Activated CD8-positive, alpha-beta memory T cell treated with anti-CD3 and anti-CD28 coated beads for 36 hours (primary cell): Measurements from ENCODE around the gene GREM1. TPM values are rescaled to one million over a fixed set of nuclear protein-coding genes. Genes with fewer than 3 reads are reported as not detected.

Source experiments
- CTCF ChIA-PET: fragments of 350-600 bp; sonication (Branson Sonifier 250); formaldehyde crosslinking; loops from one replicate; lab custom pipeline; 2021; ENCODE audit warnings: antibody characterized with exemption; lab: Charles Lee
- POLR2A ChIA-PET: fragments of 350-600 bp; sonication (Branson Sonifier 250); formaldehyde crosslinking; loops from one replicate; lab custom pipeline; 2021; ENCODE audit warnings: antibody characterized with exemption; lab: Charles Lee
- total RNA-seq, 2 experiments: library from RNA; stranded (reverse); gene quantifications; one replicate each; pipeline ENCODE4 v1.2.3, GENCODE V29; 2021

Gene GREM1
- not detected for total RNA-seq

GRCh38 chr15:32717426-32718226 is at the start of gene GREM1:
Gene GREM1 (plus strand): TSS chr15:32718004. CDS start chr15:32730691, 12,687 bp downstream.
- ChIA-PET POLR2A (no interaction called here), CTCF (no interaction called here)

- POLR2A ChIA-PET, result no interaction called here
- CTCF ChIA-PET, result no interaction called here
Observed at GRCh38 chr15:32668942-32669341, 48.9 kb upstream of the GREM1 start.

- POLR2A ChIA-PET, result no interaction called here
- CTCF ChIA-PET, result no interaction called here
Observed at GRCh38 chr15:32669896-32670611, 47.8 kb upstream of the GREM1 start.

- ChIA-PET POLR2A (no interaction called here), CTCF (no interaction called here)
Observed at GRCh38 chr15:32670623-32671022, 47.2 kb upstream of the GREM1 start.

DNA sequence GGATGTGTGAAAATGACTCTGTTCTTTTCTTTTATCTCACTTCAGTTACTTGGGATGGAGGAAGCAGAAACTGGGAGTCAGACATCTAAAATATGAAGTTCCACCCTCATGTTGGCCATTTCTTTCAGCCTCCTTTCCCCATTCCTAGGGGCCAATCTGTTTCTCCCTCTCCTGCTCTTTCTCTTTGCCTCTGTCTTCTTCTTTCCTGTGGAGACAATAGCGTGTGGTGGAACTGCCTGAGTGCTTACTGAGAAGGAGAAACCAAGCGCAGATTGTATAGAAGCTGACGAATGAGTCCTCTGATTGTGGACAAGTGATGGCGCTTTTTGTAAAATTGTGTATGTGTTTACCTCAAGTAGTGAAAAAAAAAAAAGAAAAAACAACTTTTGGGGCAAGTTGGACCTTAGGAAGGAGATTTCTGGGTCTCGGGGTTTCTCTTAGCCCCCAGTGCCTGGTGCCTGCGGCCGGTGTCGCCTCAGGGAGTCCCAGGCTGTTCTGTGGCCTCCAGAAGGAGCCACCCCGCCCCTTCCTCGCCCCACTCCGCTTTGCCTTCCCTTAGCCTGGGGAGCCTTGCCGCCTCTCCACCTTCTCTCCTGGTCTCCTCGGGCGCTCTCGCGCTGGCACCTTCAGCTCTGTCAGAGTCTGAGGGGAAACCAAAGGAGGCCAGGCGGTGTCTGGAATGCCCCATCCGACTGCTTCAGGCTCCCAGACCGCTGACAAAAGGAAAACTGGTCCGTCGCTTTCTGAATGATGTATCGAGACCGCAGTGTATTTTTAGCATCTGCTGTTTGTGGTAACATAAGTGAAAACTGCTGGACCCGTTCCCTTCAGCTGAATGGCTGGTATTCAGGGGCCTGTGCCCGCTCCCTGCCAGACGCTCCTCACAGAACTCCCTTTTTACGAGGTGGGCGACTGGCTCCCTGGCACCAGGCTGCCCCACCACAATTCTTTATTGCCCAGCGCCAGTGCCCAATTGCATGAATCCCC is 46.2 kb upstream of the GREM1 start:
- POLR2A ChIA-PET, result no interaction called here

DNA sequence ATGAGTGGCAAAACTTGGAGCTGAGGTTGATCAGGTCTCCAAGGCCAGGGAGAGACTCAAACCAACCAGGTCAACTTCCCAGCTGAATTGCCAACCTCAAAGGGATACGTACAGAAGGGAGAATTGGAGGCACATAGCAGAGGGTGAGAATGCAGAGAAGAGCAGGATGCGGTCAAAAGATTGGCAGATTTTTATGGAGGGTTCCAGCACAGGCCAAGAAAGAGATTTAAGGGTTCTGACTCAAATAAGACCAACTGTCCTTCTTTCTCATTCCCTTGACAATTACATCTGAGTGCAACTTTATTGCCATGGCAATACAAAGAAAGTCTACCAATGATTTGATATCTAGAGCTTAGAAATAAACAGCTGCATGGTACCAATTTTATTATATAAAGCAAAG is 43.1 kb upstream of the GREM1 start:
- ChIA-PET POLR2A (no interaction called here), CTCF (no interaction called here)

More for the DNA sequence above, 46.2 kb upstream of the GREM1 start:
- CTCF ChIA-PET, result no interaction called here

GRCh38 chr15:32675466-32675865 is 42.3 kb upstream of the GREM1 start:
- ChIA-PET POLR2A (no interaction called here), CTCF (no interaction called here)

- CTCF ChIA-PET, result no interaction called here
- POLR2A ChIA-PET, result no interaction called here
Observed at GRCh38 chr15:32676169-32676568, 41.6 kb upstream of the GREM1 start.

- ChIA-PET CTCF (no interaction called here), POLR2A (no interaction called here)
Observed at GRCh38 chr15:32677238-32677750, 40.5 kb upstream of the GREM1 start.

GRCh38 chr15:32679298-32679690 is 38.5 kb upstream of the GREM1 start:
- CTCF ChIA-PET, result no interaction called here
- POLR2A ChIA-PET, result no interaction called here

DNA sequence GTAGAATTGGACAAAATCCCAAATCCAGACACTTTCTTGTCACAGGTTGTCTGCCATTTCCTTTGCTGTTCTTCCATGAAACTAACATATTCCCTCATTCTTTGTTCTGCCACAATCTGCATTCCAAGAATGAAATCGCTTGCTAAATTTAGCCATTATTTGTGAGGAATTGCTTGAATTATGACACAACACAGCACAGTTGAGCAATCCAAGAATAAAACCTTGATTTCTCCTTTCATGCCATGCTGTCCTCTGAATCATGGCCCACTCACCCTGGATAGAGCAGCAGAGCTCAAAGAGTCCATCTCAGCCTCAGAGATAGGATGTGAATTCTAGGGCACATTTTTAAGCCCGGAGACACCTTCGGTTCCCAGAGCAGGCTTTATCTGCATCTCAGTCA is 35.2 kb upstream of the GREM1 start:
- ChIA-PET CTCF (no interaction called here), POLR2A (no interaction called here)

GRCh38 chr15:32682977-32683630 is 34.7 kb upstream of the GREM1 start:
- CTCF ChIA-PET, result no interaction called here

DNA sequence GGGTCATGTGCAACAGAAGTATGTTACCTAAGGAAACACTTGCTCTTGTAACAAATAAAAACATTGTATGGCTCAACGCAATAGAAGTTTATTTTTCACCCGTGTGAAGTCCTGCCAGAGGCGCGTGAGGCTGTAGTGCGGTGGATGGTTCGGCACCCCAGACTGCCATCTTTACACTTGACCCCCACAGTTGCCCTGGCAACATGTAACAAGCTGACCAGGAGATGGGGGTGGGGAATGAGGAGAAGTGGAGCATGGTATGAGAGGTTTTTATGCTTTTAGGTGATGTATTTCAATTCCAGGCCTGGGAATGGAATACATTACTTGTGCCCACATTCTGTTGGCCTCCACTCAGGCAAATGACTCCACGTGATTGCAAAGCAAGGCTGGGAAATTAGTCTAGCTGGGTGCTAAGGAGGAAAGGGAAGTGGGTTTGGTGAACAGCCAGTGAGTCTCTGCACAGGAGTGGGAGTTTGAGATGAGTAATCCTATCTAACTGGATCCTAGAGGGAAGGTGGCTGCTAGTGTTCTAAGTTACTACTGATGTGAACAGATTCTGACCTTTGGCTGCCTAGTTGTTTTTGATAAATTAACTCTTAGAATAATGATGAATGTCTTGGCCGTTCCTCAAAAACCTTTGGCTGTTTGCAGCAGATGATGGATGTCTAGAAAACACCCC is 33.8 kb upstream of the GREM1 start:
- CTCF ChIA-PET, result no interaction called here
- POLR2A ChIA-PET, result no interaction called here

More at GRCh38 chr15:32682977-32683630, 34.7 kb upstream of the GREM1 start:
- POLR2A ChIA-PET, result no interaction called here

DNA sequence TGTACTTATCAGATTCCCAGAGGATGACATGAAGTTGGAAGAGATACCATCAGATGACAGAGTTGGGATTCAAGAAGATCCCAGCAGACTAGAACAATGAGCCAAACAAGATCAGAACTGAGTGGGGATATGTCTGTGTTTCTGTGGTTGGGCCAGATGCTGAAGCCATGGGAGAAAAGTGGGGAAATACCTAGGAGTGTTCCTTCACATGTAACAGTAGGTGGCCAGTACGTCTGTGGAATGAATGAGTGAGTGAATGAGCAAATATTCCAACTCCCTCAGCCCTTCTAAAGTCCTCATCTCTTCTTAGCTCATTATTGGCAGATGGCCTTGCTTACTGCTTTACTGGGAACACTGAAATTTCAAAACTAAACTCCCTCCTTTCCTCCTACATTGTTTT is 32.2 kb upstream of the GREM1 start:
- ChIA-PET POLR2A (no interaction called here), CTCF (no interaction called here)

DNA sequence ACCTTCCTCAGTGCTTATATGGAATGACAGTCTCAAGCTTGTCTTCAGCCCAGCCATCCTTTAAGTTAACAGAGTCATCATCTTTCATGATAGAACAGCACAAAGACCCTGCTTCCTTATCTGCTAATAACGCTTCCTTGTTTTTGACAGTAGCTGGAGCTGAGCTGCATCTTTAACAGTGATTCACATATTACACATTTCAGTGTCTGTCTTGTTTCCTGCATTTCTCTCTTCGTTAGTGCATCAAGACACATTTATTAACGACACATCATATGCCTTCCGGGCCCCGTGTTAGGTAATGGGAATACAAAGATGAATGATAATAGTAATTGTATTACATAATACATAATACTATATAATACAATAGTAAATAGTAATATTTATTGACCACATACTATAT is 30.2 kb upstream of the GREM1 start:
- POLR2A ChIA-PET, result no interaction called here

GRCh38 chr15:32688151-32688639 is 29.6 kb upstream of the GREM1 start:
- POLR2A ChIA-PET, result no interaction called here
- CTCF ChIA-PET, result no interaction called here

More for the DNA sequence above, 30.2 kb upstream of the GREM1 start:
- CTCF ChIA-PET, result no interaction called here

GRCh38 chr15:32690941-32691688 is 26.7 kb upstream of the GREM1 start:
- CTCF ChIA-PET, result no interaction called here

GRCh38 chr15:32691689-32692038 is 26.1 kb upstream of the GREM1 start:
- POLR2A ChIA-PET, result no interaction called here
- CTCF ChIA-PET, result no interaction called here

More at GRCh38 chr15:32690941-32691688, 26.7 kb upstream of the GREM1 start:
- POLR2A ChIA-PET, result no interaction called here
